HFF-Myc (cell line): ENCODE measurements around the gene RASAL2.

ENCODE experiments used
- DNase-seq: peaks from one replicate; pipeline ENCODE4 v3.0.0-alpha.2; 2011; ENCODE audit warnings: low read depth; ENCODE audit errors: extremely low read depth
- H3K4me3 ChIP-seq: replicated peaks from 2 replicates; pipeline ENCODE4 v1.5.1; 2011; ENCODE audit warnings: low read depth, mild to moderate bottlenecking, control low read depth, low read length
- CTCF ChIP-seq: IDR thresholded peaks from 2 replicates; pipeline ENCODE4 v1.5.1; 2012; ENCODE audit warnings: mild to moderate bottlenecking, low read depth, low read length, control low read depth; ENCODE audit errors: missing control alignments

Gene RASAL2

GRCh38 chr1:178254433-178254832 lies 160.5 kb downstream of the RASAL2 start:
- no peak for DNase-seq
- TF ChIP-seq CTCF: no peak
- no peak overlapping the region for H3K4me3 ChIP-seq

- no peak overlapping the region for H3K4me3 ChIP-seq
- no peak for TF ChIP-seq CTCF
- no peak for DNase-seq
Measured at GRCh38 chr1:178258536-178258935, 164.6 kb downstream of the RASAL2 start.

GRCh38 chr1:178262120-178262500 lies 168.2 kb downstream of the RASAL2 start:
- H3K4me3 ChIP-seq: no peak overlapping the region
- DNase-seq: no peak
- no peak for TF ChIP-seq CTCF

GRCh38 chr1:178263341-178263740 lies 169.4 kb downstream of the RASAL2 start:
- TF ChIP-seq CTCF: no peak
- H3K4me3 ChIP-seq: no peak overlapping the region
- no peak for DNase-seq

- TF ChIP-seq CTCF: no peak
- DNase-seq: no peak
- H3K4me3 ChIP-seq: no peak overlapping the region
Measured at GRCh38 chr1:178266113-178266512, 172.2 kb downstream of the RASAL2 start.

- DNase-seq: no peak
- no peak for TF ChIP-seq CTCF
- no peak overlapping the region for H3K4me3 ChIP-seq
Measured at GRCh38 chr1:178266619-178267066, 172.7 kb downstream of the RASAL2 start.

GRCh38 chr1:178267646-178268094 lies 173.8 kb downstream of the RASAL2 start:
- no peak overlapping the region for H3K4me3 ChIP-seq
- no peak for TF ChIP-seq CTCF
- DNase-seq: no peak
